H1 (cell line): ENCODE results near the gene TSHB. TPM values are rescaled to one million over a fixed set of nuclear protein-coding genes. Genes with fewer than 3 reads are reported as not detected.

Source experiments
- ASH2L ChIP-seq: fragments of 200-600, 300-600 bp; sonication (generic); IDR thresholded peaks from one replicate; pipeline ENCODE4 v1.7.1; 2017; ENCODE audit warnings: low read length
- BACH1 ChIP-seq: IDR thresholded peaks from 2 replicates; pipeline ENCODE4 v1.6.1; 2012; ENCODE audit warnings: low read length, improper control_type of control experiment
- CBX5 ChIP-seq: fragments of 300-800, 300-1000 bp; sonication (generic); IDR thresholded peaks from 2 replicates; pipeline ENCODE4 v1.7.1; 2016; ENCODE audit warnings: antibody characterized with exemption, low read length, low read depth
- GABPA ChIP-seq: IDR thresholded peaks from 2 replicates; pipeline ENCODE4 v1.6.1; 2011; ENCODE audit warnings: mild to moderate bottlenecking, low read length, moderate library complexity, borderline replicate concordance; ENCODE audit not compliant: insufficient read depth
- KDM4A ChIP-seq: IDR thresholded peaks from one replicate; pipeline ENCODE4 v1.7.1; 2012; ENCODE audit warnings: low read depth, mild to moderate bottlenecking, moderate library complexity, low read length, inconsistent platforms; ENCODE audit not compliant: severe bottlenecking
- NRF1 ChIP-seq: IDR thresholded peaks from 2 replicates; pipeline ENCODE4 v1.6.1; 2011; ENCODE audit warnings: mild to moderate bottlenecking, low read depth, low read length, improper control_type of control experiment
- POLR2AphosphoS5 ChIP-seq: IDR thresholded peaks from 2 replicates; pipeline ENCODE4 v1.6.1; 2011; ENCODE audit warnings: low read depth, low read length
- SIRT6 ChIP-seq: IDR thresholded peaks from one replicate; pipeline ENCODE4 v1.7.1; 2012; ENCODE audit warnings: low read length, inconsistent platforms
- TAF1 ChIP-seq: IDR thresholded peaks from 2 replicates; pipeline ENCODE4 v1.6.1; 2011; ENCODE audit warnings: mild to moderate bottlenecking, low read depth, low read length
- TBP ChIP-seq: IDR thresholded peaks from 2 replicates; pipeline ENCODE4 v1.6.1; 2011; ENCODE audit warnings: low read depth, low read length, improper control_type of control experiment
- polyA plus RNA-seq, 7 experiments: library from polyadenylated mRNA; depleted of rRNA in 3 of 7; stranded (reverse) in 5 of 7; unstranded in 2 of 7; fragments of >200 nt in 5 of 7; fragments of 200-250 nt in 2 of 7; gene quantifications; 1 replicate in 5 of 7; 2 replicates in 1 of 7; 4 replicates in 1 of 7; pipeline versions ENCODE4 v1.2.1 to v1.2.3, GENCODE V29; 2011 to 2013; ENCODE audit warnings: missing spikeins in 2 of 7, mixed read lengths in 2 of 7
- total RNA-seq: library from RNA; stranded (reverse); fragmentation: NEBNext Ultra II Directional; extraction: Animal tissue kit (Norgen Biotek cat#: 25700); gene quantifications from 2 replicates; pipeline ENCODE4 v1.2.1, GENCODE V29; 2021
- TF ChIP-seq, protein P1 (sequence below): fragments of 300-600 bp; sonication (generic); IDR thresholded peaks from 2 replicates; pipeline ENCODE4 v1.7.1; 2012; ENCODE audit warnings: low read length, moderate library complexity, mild to moderate bottlenecking, inconsistent platforms; ENCODE audit not compliant: insufficient replicate concordance

TSHB gene
- total and polyA plus RNA-seq, 2 of the 8 experiments (the other 6 are each of a cell fraction or from before 2014, with no cell fraction given), result not detected

GRCh38 chr1:115029526-115029925 is at the start of gene TSHB (continued):
- TF ChIP-seq, protein P1, sequence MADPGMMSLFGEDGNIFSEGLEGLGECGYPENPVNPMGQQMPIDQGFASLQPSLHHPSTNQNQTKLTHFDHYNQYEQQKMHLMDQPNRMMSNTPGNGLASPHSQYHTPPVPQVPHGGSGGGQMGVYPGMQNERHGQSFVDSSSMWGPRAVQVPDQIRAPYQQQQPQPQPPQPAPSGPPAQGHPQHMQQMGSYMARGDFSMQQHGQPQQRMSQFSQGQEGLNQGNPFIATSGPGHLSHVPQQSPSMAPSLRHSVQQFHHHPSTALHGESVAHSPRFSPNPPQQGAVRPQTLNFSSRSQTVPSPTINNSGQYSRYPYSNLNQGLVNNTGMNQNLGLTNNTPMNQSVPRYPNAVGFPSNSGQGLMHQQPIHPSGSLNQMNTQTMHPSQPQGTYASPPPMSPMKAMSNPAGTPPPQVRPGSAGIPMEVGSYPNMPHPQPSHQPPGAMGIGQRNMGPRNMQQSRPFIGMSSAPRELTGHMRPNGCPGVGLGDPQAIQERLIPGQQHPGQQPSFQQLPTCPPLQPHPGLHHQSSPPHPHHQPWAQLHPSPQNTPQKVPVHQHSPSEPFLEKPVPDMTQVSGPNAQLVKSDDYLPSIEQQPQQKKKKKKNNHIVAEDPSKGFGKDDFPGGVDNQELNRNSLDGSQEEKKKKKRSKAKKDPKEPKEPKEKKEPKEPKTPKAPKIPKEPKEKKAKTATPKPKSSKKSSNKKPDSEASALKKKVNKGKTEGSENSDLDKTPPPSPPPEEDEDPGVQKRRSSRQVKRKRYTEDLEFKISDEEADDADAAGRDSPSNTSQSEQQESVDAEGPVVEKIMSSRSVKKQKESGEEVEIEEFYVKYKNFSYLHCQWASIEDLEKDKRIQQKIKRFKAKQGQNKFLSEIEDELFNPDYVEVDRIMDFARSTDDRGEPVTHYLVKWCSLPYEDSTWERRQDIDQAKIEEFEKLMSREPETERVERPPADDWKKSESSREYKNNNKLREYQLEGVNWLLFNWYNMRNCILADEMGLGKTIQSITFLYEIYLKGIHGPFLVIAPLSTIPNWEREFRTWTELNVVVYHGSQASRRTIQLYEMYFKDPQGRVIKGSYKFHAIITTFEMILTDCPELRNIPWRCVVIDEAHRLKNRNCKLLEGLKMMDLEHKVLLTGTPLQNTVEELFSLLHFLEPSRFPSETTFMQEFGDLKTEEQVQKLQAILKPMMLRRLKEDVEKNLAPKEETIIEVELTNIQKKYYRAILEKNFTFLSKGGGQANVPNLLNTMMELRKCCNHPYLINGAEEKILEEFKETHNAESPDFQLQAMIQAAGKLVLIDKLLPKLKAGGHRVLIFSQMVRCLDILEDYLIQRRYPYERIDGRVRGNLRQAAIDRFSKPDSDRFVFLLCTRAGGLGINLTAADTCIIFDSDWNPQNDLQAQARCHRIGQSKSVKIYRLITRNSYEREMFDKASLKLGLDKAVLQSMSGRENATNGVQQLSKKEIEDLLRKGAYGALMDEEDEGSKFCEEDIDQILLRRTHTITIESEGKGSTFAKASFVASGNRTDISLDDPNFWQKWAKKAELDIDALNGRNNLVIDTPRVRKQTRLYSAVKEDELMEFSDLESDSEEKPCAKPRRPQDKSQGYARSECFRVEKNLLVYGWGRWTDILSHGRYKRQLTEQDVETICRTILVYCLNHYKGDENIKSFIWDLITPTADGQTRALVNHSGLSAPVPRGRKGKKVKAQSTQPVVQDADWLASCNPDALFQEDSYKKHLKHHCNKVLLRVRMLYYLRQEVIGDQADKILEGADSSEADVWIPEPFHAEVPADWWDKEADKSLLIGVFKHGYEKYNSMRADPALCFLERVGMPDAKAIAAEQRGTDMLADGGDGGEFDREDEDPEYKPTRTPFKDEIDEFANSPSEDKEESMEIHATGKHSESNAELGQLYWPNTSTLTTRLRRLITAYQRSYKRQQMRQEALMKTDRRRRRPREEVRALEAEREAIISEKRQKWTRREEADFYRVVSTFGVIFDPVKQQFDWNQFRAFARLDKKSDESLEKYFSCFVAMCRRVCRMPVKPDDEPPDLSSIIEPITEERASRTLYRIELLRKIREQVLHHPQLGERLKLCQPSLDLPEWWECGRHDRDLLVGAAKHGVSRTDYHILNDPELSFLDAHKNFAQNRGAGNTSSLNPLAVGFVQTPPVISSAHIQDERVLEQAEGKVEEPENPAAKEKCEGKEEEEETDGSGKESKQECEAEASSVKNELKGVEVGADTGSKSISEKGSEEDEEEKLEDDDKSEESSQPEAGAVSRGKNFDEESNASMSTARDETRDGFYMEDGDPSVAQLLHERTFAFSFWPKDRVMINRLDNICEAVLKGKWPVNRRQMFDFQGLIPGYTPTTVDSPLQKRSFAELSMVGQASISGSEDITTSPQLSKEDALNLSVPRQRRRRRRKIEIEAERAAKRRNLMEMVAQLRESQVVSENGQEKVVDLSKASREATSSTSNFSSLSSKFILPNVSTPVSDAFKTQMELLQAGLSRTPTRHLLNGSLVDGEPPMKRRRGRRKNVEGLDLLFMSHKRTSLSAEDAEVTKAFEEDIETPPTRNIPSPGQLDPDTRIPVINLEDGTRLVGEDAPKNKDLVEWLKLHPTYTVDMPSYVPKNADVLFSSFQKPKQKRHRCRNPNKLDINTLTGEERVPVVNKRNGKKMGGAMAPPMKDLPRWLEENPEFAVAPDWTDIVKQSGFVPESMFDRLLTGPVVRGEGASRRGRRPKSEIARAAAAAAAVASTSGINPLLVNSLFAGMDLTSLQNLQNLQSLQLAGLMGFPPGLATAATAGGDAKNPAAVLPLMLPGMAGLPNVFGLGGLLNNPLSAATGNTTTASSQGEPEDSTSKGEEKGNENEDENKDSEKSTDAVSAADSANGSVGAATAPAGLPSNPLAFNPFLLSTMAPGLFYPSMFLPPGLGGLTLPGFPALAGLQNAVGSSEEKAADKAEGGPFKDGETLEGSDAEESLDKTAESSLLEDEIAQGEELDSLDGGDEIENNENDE, result no peak
- TF ChIP-seq NRF1, result no peak
- TF ChIP-seq SIRT6, result no peak
- TF ChIP-seq TAF1, result no peak
- TF ChIP-seq GABPA, result no peak
- no peak for TF ChIP-seq ASH2L
- TF ChIP-seq CBX5, result no peak
- TF ChIP-seq TBP, result no peak
- no peak for TF ChIP-seq POLR2AphosphoS5
- no peak for TF ChIP-seq KDM4A
- TF ChIP-seq BACH1, result no peak
